ENCODE measurements around the gene STK25. TPM values are rescaled to one million over a fixed set of nuclear protein-coding genes. Genes with fewer than 3 reads are reported as not detected.

STK25 gene
- polyA plus RNA-seq, 3 donors, result 62.7 to 215 (median 69.5) TPM

- Mint-ChIP-seq H3K4me3 (no peak overlapping the region), H3K9me3 (peaks cover 0 to 4% (median 0%) of the 10 kb centered on the region in 7 donors), H3K36me3 (peaks cover 10 to 39% of the 10 kb centered on the region in 2 donors), H3K4me1 (peaks cover 23% of the 10 kb centered on the region), H3K27me3 (ENCODE audit: low read depth in 3 of 3) (peaks cover 14 to 21% (median 18%) of the 10 kb centered on the region in 3 donors), H3K27ac (no peak overlapping the region)
- Histone ChIP-seq H3K4me1 (ENCODE audit: control insufficient read depth in 1 of 2, insufficient read depth in 2 of 2, low read length in 2 of 2) (peaks cover 17 to 19% of the 10 kb centered on the region in 2 donors), H2AFZ (ENCODE audit: insufficient read depth, low read depth, low read length, poor library complexity, severe bottlenecking) (no peak overlapping the region), H3K27ac (ENCODE audit: low read depth in 1 of 2, low read length in 2 of 2) (no peak overlapping the region), H3K36me3 (replicated peaks in 1 of 2; ENCODE audit: control insufficient read depth in 1 of 2, insufficient read depth in 2 of 2, low read length in 2 of 2) (peaks cover 8 to 12% of the 10 kb centered on the region in 2 donors), H4K20me1 (ENCODE audit: insufficient read depth, low read length) (peaks cover 46% of the 10 kb centered on the region), H3K9ac (ENCODE audit: insufficient read depth, low read length, poor library complexity, severe bottlenecking) (no peak overlapping the region), H3K4me2 (replicated peaks; ENCODE audit: extremely low read depth, low read length, poor library complexity, severe bottlenecking) (no peak overlapping the region), H3K27me3 (ENCODE audit: control insufficient read depth in 2 of 2, insufficient read depth in 2 of 2, low read length in 2 of 2) (peaks cover 0 to 11% of the 10 kb centered on the region in 2 donors), H3K4me3 (replicated peaks in 1 of 3; ENCODE audit: low read depth in 2 of 3, low read length in 3 of 3) (no peak overlapping the region), H3K9me3 (replicated peaks in 1 of 2; ENCODE audit: control insufficient read depth in 1 of 2, insufficient read depth in 1 of 2, low read length in 2 of 2) (no peaks in the 10 kb centered on the region), H3K79me2 (ENCODE audit: insufficient read depth, low read length) (peaks cover 19% of the 10 kb centered on the region)
- no peak for DNase-seq
- WGBS (ENCODE audit: insufficient coverage), result 100% methylated on average over 4 of the region's 7 CpGs
- intact Hi-C loops (cut with micrococcal nuclease), result loop anchor here (5.0 kb wide), 4 partner anchors 112 to 182 kb away; partner anchors contain the start of genes ATG4B (in 1 of the 2), DTYMK (in 1 of the 2), FARP2 (in 1 of the 2) and THAP4 (in 1 of the 2)
- TF ChIP-seq CTCF (IDR thresholded peaks at IDR 0.05), result no peak
These were observed 2.6 kb downstream of the STK25 start for GRCh38 chr2:241505781-241506201.

- Mint-ChIP-seq H3K27ac (peak overlapping the region in 3 of 7 donors; percentile 42 to 78 (median 49)), H3K36me3 (peaks cover 10 to 45% of the 10 kb centered on the region in 2 donors), H3K4me1 (peaks cover 23% of the 10 kb centered on the region), H3K4me3 (no peak overlapping the region), H3K27me3 (ENCODE audit: low read depth in 3 of 3) (peaks cover 14 to 19% (median 15%) of the 10 kb centered on the region in 3 donors), H3K9me3 (peaks cover 0 to 4% (median 0%) of the 10 kb centered on the region in 7 donors)
- H3K9ac ChIP-seq (ENCODE audit: insufficient read depth, low read length, poor library complexity, severe bottlenecking), result no peak overlapping the region
- peaks cover 19% of the 10 kb centered on the region for H3K79me2 ChIP-seq (ENCODE audit: insufficient read depth, low read length)
- peaks cover 17 to 19% of the 10 kb centered on the region in 2 donors for H3K4me1 ChIP-seq (ENCODE audit: control insufficient read depth in 1 of 2, insufficient read depth in 2 of 2, low read length in 2 of 2)
- H3K27me3 ChIP-seq (ENCODE audit: control insufficient read depth in 2 of 2, insufficient read depth in 2 of 2, low read length in 2 of 2), result peaks cover 0 to 11% of the 10 kb centered on the region in 2 donors
- intact Hi-C loops (cut with micrococcal nuclease), result loop anchor here (5.0 kb wide), 4 partner anchors 112 to 182 kb away; partner anchors contain the start of genes ATG4B (in 1 of the 2), DTYMK (in 1 of the 2), FARP2 (in 1 of the 2) and THAP4 (in 1 of the 2)
- H3K4me2 ChIP-seq (replicated peaks; ENCODE audit: extremely low read depth, low read length, poor library complexity, severe bottlenecking), result no peak overlapping the region
- peaks cover 52% of the 10 kb centered on the region for H4K20me1 ChIP-seq (ENCODE audit: insufficient read depth, low read length)
- H3K36me3 ChIP-seq (replicated peaks in 1 of 2; ENCODE audit: control insufficient read depth in 1 of 2, insufficient read depth in 2 of 2, low read length in 2 of 2), result peaks cover 12 to 17% of the 10 kb centered on the region in 2 donors
- H3K9me3 ChIP-seq (replicated peaks in 1 of 2; ENCODE audit: control insufficient read depth in 1 of 2, insufficient read depth in 1 of 2, low read length in 2 of 2), result no peaks in the 10 kb centered on the region
- 90% methylated on average over 12 of the region's 15 CpGs for WGBS (ENCODE audit: insufficient coverage)
- no peak overlapping the region for H3K4me3 ChIP-seq (replicated peaks in 1 of 3; ENCODE audit: low read depth in 2 of 3, low read length in 3 of 3)
- no peak overlapping the region for H3K27ac ChIP-seq (ENCODE audit: low read depth in 1 of 2, low read length in 2 of 2)
- H2AFZ ChIP-seq (ENCODE audit: insufficient read depth, low read depth, low read length, poor library complexity, severe bottlenecking), result no peak overlapping the region
- TF ChIP-seq CTCF (IDR thresholded peaks at IDR 0.05), result no peak
- no peak for DNase-seq
These were observed 3.2 kb downstream of the STK25 start for GRCh38 chr2:241505086-241505780.

Measured in CD14-positive monocyte (primary cell).